CD4-positive, alpha-beta T cell treated with Interleukin-6 for 4 hours (primary cell): ENCODE measurements around the gene NPM1.
A peak's percentile ranks its signal among the peaks of the same experiment; 100 is the strongest.
"Not testable (repeated sequence)": the region's sequence is repeated elsewhere in the genome, so short reads cannot be mapped to it uniquely, and the experiment has no call there.

Experiments used
- DNase-seq: peaks from one replicate; pipeline ENCODE4 v3.0.0-alpha.2; 2020; ENCODE audit warnings: mixed read lengths

Gene NPM1

GRCh38 chr5:171386861-171387344 lies 746 bp upstream of the NPM1 start:
- DNase-seq, result peak; percentile 12

GRCh38 chr5:171387970-171388815 lies 544 bp downstream of the NPM1 start:
- peak; percentile 84 for DNase-seq

- no peak for DNase-seq
Measured at GRCh38 chr5:171388816-171389168, 1.1 kb downstream of the NPM1 start.

- no peak for DNase-seq
Measured at GRCh38 chr5:171390883-171391677, 3.4 kb downstream of the NPM1 start.

- DNase-seq, result no peak
Measured at GRCh38 chr5:171391996-171392577, 4.4 kb downstream of the NPM1 start.

- no peak for DNase-seq
Measured at GRCh38 chr5:171392585-171393159, 5.0 kb downstream of the NPM1 start.

- no peak for DNase-seq
Measured at GRCh38 chr5:171395042-171395441, 7.4 kb downstream of the NPM1 start.

GRCh38 chr5:171396583-171396982 lies 8.9 kb downstream of the NPM1 start:
- DNase-seq, result not testable (repeated sequence)

GRCh38 chr5:171397190-171397589 lies 9.5 kb downstream of the NPM1 start:
- DNase-seq, result no peak

- DNase-seq, result no peak
Measured at GRCh38 chr5:171397599-171397998, 9.9 kb downstream of the NPM1 start.

- DNase-seq, result not testable (repeated sequence)
Measured at GRCh38 chr5:171398660-171399059, 11.0 kb downstream of the NPM1 start.

- no peak for DNase-seq
Measured at GRCh38 chr5:171400169-171400568, 12.5 kb downstream of the NPM1 start.

- no peak for DNase-seq
Measured at GRCh38 chr5:171401167-171401947, 13.7 kb downstream of the NPM1 start.

- not testable (repeated sequence) for DNase-seq
Measured at GRCh38 chr5:171402751-171403150, 15.1 kb downstream of the NPM1 start.

- DNase-seq, result no peak
Measured at GRCh38 chr5:171405615-171406014, 18.0 kb downstream of the NPM1 start.

GRCh38 chr5:171407234-171407633 lies 19.6 kb downstream of the NPM1 start:
- no peak for DNase-seq

GRCh38 chr5:171409164-171410136 lies 21.8 kb downstream of the NPM1 start:
- no peak for DNase-seq

GRCh38 chr5:171410181-171410580 lies 22.5 kb downstream of the NPM1 start:
- no peak for DNase-seq

- no peak for DNase-seq
Measured at GRCh38 chr5:171412186-171412585, 24.5 kb downstream of the NPM1 start.

- DNase-seq, result no peak
Measured at GRCh38 chr5:171413153-171413910, 25.7 kb downstream of the NPM1 start.
